IMR-90 (cell line): ENCODE measurements around the gene CAMK2G. TPM values are rescaled to one million over a fixed set of nuclear protein-coding genes. Genes with fewer than 3 reads are reported as not detected.
A peak's percentile ranks its signal among the peaks of the same experiment; 100 is the strongest.

Source experiments
- ATAC-seq: fragments of 200-7000 bp; cut with Tn5 transposase; 2 replicates; pipeline ENCODE4 v1.9.1; 2020; ENCODE audit warnings: low read depth, mild to moderate bottlenecking, moderate library complexity
- BruUV-seq: library from RNA; stranded (reverse); fragments of 400-500 nt; replicated peaks from 2 replicates; lab custom pipeline; 2021; lab: Mats Ljungman, UMichigan
- CTCF ChIA-PET: fragments of 300-600 bp; formaldehyde crosslinking; extraction: SDS; loops from one replicate; lab custom pipeline; 2021; ENCODE audit warnings: antibody characterized with exemption; lab: Yijun Ruan, JAX
- POLR2A ChIA-PET: fragments of 300-600 bp; sonication (Branson Sonifier 250); formaldehyde crosslinking; loops from one replicate; lab custom pipeline; 2022; ENCODE audit warnings: antibody characterized with exemption; ENCODE audit not compliant: unreplicated experiment; lab: Charles Lee
- DNase-seq: peaks from one replicate; pipeline ENCODE4 v3.0.0; 2013
- H2AFZ ChIP-seq: replicated peaks from 2 replicates; pipeline ENCODE3; 2013; ENCODE audit warnings: low read length, mild to moderate bottlenecking; ENCODE audit not compliant: poor library complexity
- H2AK5ac ChIP-seq: 2 replicates; pipeline ENCODE4 v1.6.1; 2013; ENCODE audit warnings: low read depth, low read length, inconsistent platforms
- H2AK9ac ChIP-seq: replicated peaks from 2 replicates; pipeline ENCODE3; 2013; ENCODE audit warnings: mild to moderate bottlenecking, low read depth, low read length, moderate library complexity; ENCODE audit not compliant: poor library complexity
- H2BK120ac ChIP-seq: 2 replicates; pipeline ENCODE4 v1.6.1; 2013; ENCODE audit warnings: low read depth, low read length, inconsistent platforms
- H2BK15ac ChIP-seq: 3 replicates; pipeline ENCODE4 v1.6.1; 2013; ENCODE audit warnings: low read depth, low read length, inconsistent platforms
- H2BK20ac ChIP-seq: 2 replicates; pipeline ENCODE4 v1.6.1; 2013; ENCODE audit warnings: low read depth, mild to moderate bottlenecking, inconsistent platforms, low read length, moderate library complexity
- H2BK5ac ChIP-seq: 2 replicates; pipeline ENCODE4 v1.6.1; 2013; ENCODE audit warnings: mild to moderate bottlenecking, low read depth, low read length, inconsistent platforms; ENCODE audit not compliant: poor library complexity, severe bottlenecking
- H3K14ac ChIP-seq: replicated peaks from 2 replicates; pipeline ENCODE4 v1.6.1; 2013; ENCODE audit warnings: low read depth, low read length, inconsistent platforms
- H3K18ac ChIP-seq: 2 replicates; pipeline ENCODE4 v1.6.1; 2013; ENCODE audit warnings: low read depth, low read length, control low read depth
- H3K23ac ChIP-seq: 2 replicates; pipeline ENCODE4 v1.6.1; 2013; ENCODE audit warnings: low read depth, low read length, inconsistent platforms
- H3K27ac ChIP-seq: 2 replicates; pipeline ENCODE4 v1.5.1; 2013; ENCODE audit warnings: mild to moderate bottlenecking, control low read depth, low read length; ENCODE audit not compliant: insufficient read depth
- H3K27me3 ChIP-seq: 2 replicates; pipeline ENCODE4 v1.6.1; 2013; ENCODE audit warnings: low read length; ENCODE audit not compliant: control insufficient read depth, insufficient read depth
- H3K36me3 ChIP-seq: 2 replicates; pipeline ENCODE4 v1.6.1; 2013; ENCODE audit warnings: low read length, mixed read lengths; ENCODE audit not compliant: control insufficient read depth, insufficient read depth
- H3K4ac ChIP-seq: 2 replicates; pipeline ENCODE4 v1.6.1; 2013; ENCODE audit warnings: low read depth, low read length, inconsistent platforms
- H3K4me1 ChIP-seq: 2 replicates; pipeline ENCODE4 v1.6.1; 2013; ENCODE audit warnings: low read length, mixed read lengths; ENCODE audit not compliant: control insufficient read depth, insufficient read depth
- H3K4me2 ChIP-seq: 2 replicates; pipeline ENCODE4 v1.6.1; 2013; ENCODE audit warnings: low read depth, mild to moderate bottlenecking, control low read depth, low read length, moderate library complexity
- H3K4me3 ChIP-seq: 2 replicates; pipeline ENCODE4 v1.5.1; 2013; ENCODE audit warnings: low read depth, mild to moderate bottlenecking, control low read depth, low read length, moderate library complexity; ENCODE audit not compliant: insufficient read depth
- H3K56ac ChIP-seq: 2 replicates; pipeline ENCODE4 v1.6.1; 2013; ENCODE audit warnings: low read length, inconsistent platforms; ENCODE audit not compliant: insufficient read depth; ENCODE audit errors: extremely low read depth
- H3K79me1 ChIP-seq, 2 experiments: 2 replicates each; pipeline ENCODE4 v1.6.1; 2013; ENCODE audit warnings: low read length in 2 of 2, inconsistent platforms in 1 of 2, low read depth in 1 of 2
- H3K9ac ChIP-seq: 2 replicates; pipeline ENCODE4 v1.6.1; 2013; ENCODE audit warnings: low read depth, low read length, control low read depth
- H3K9me1 ChIP-seq: 2 replicates; pipeline ENCODE4 v1.6.1; 2013; ENCODE audit warnings: low read length, inconsistent platforms; ENCODE audit not compliant: insufficient read depth
- H3K9me3 ChIP-seq: 2 replicates; pipeline ENCODE4 v1.6.1; 2013; ENCODE audit warnings: low read length; ENCODE audit not compliant: control insufficient read depth, insufficient read depth
- H4K20me1 ChIP-seq: 2 replicates; pipeline ENCODE4 v1.6.1; 2013; ENCODE audit warnings: low read length, inconsistent platforms; ENCODE audit not compliant: insufficient read depth
- H4K5ac ChIP-seq: 2 replicates; pipeline ENCODE4 v1.6.1; 2013; ENCODE audit warnings: mild to moderate bottlenecking, low read depth, low read length, control low read depth
- H4K8ac ChIP-seq, 2 experiments: 2 replicates each; pipeline ENCODE4 v1.6.1; 2013; ENCODE audit warnings: low read depth in 2 of 2, low read length in 2 of 2, control low read depth in 1 of 2, inconsistent platforms in 1 of 2
- H4K91ac ChIP-seq: 2 replicates; pipeline ENCODE4 v1.6.1; 2013; ENCODE audit warnings: low read depth, low read length, inconsistent platforms; ENCODE audit not compliant: insufficient read depth
- CEBPB ChIP-seq: IDR thresholded peaks from 2 replicates; pipeline ENCODE4 v1.6.1; 2012; ENCODE audit warnings: low read depth, low read length, improper control_type of control experiment
- CHD1 ChIP-seq: IDR thresholded peaks from 2 replicates; pipeline ENCODE4 v1.6.1; 2012; ENCODE audit warnings: low read depth, low read length, improper control_type of control experiment
- ELK1 ChIP-seq: fragments of 150-350 bp; IDR thresholded peaks from 2 replicates; pipeline ENCODE4 v1.6.1; 2016; ENCODE audit warnings: low read depth, mild to moderate bottlenecking, low read length, moderate library complexity, borderline replicate concordance
- FOS ChIP-seq: fragments of 150-350 bp; IDR thresholded peaks from 2 replicates; pipeline ENCODE4 v1.6.1; 2016; ENCODE audit warnings: low read depth, low read length
- MAFK ChIP-seq: IDR thresholded peaks from 2 replicates; pipeline ENCODE4 v1.6.1; 2012; ENCODE audit warnings: low read depth, low read length, improper control_type of control experiment
- MAZ ChIP-seq: IDR thresholded peaks from 2 replicates; pipeline ENCODE4 v1.6.1; 2012; ENCODE audit warnings: low read depth, mild to moderate bottlenecking, low read length, improper control_type of control experiment, moderate library complexity, borderline replicate concordance
- MXI1 ChIP-seq: IDR thresholded peaks from 2 replicates; pipeline ENCODE4 v1.6.1; 2012; ENCODE audit warnings: low read depth, mild to moderate bottlenecking, low read length, moderate library complexity, borderline replicate concordance
- RAD21 ChIP-seq: IDR thresholded peaks from 2 replicates; pipeline ENCODE4 v1.6.1; 2012; ENCODE audit warnings: low read length, improper control_type of control experiment
- RCOR1 ChIP-seq: IDR thresholded peaks from 2 replicates; pipeline ENCODE4 v1.6.1; 2012; ENCODE audit warnings: mild to moderate bottlenecking, low read length, improper control_type of control experiment; ENCODE audit not compliant: insufficient replicate concordance
- RFX5 ChIP-seq: IDR thresholded peaks from 2 replicates; pipeline ENCODE4 v1.8.0; 2012; ENCODE audit warnings: low read depth, mild to moderate bottlenecking, low read length, moderate library complexity
- SMC3 ChIP-seq: fragments of 150-350 bp; IDR thresholded peaks from 2 replicates; pipeline ENCODE4 v1.6.1; 2016; ENCODE audit warnings: low read depth, mild to moderate bottlenecking, antibody characterized with exemption, low read length, moderate library complexity
- WGBS, 2 experiments: methylation state at CpG; one replicate each; pipeline versions ENCODE4 v1.1.5 to v1.1.7; 2013; ENCODE audit warnings: missing lambda C conversion rate in 2 of 2; ENCODE audit not compliant: insufficient read length in 1 of 2; ENCODE audit errors: extremely low coverage in 2 of 2; 5-methylcytosine and 5-hydroxymethylcytosine counted together
- dilution Hi-C: fragments of 300-500 bp; cut with HindIII; formaldehyde crosslinking; loops from one replicate; pipeline ENCODE4 v1.14.3; 2018; ENCODE audit warnings: low sequenced_read_pairs; ENCODE audit not compliant: unreplicated experiment
- in situ Hi-C: fragments of 300-500 bp; cut with MboI; formaldehyde crosslinking; loops from 3 replicates; pipeline ENCODE4 v1.14.3; 2019; ENCODE audit warnings: low sequenced_read_pairs, inconsistent platforms, mixed read lengths
- intact Hi-C: fragments of 100-400 bp; cut with micrococcal nuclease; formaldehyde crosslinking; loops from 2 replicates; pipeline ENCODE4 v1.10.0; 2022
- polyA plus RNA-seq, 3 experiments: library from polyadenylated mRNA; depleted of rRNA; stranded (reverse); fragments of >200 nt; gene quantifications; 2 replicates each; pipeline ENCODE4 v1.2.3, GENCODE V29; 2012; ENCODE audit warnings: low replicate concordance in 1 of 3
- total RNA-seq: library from RNA; depleted of rRNA; stranded (reverse); fragments of >200 nt; gene quantifications from 2 replicates; pipeline ENCODE4 v1.2.3, GENCODE V29; 2012

Gene CAMK2G
- total and polyA plus RNA-seq, 2 of the 4 experiments (the other 2 are of a cell fraction) = 20.4 to 25.4 TPM

- H4K20me1 ChIP-seq = peaks cover 8% of the 10 kb centered on the region
- no peak overlapping the region for H3K9ac ChIP-seq
- TF ChIP-seq RFX5 (no peak), FOS (no peak), MAFK (no peak), RAD21 (no peak), SMC3 (no peak), ELK1 (no peak), CHD1 (no peak), MAZ (no peak), CEBPB (no peak), MXI1 (no peak), RCOR1 (no peak)
- dilution Hi-C loops (no loop called here), intact Hi-C loops (no loop called here), in situ Hi-C loops (no loop called here)
- H3K79me1 ChIP-seq = peaks cover 8 to 12% of the 10 kb centered on the region in 2 experiments
- peaks cover 6% of the 10 kb centered on the region for H3K4me1 ChIP-seq
- H3K36me3 ChIP-seq = no peaks in the 10 kb centered on the region
- ChIA-PET POLR2A (no interaction called here), CTCF (interaction anchor here (1.6 kb wide), 1 partner anchor 28 kb away, joined by 4 read pairs; no protein-coding TSS in a partner anchor)
- H4K91ac ChIP-seq = no peak overlapping the region
- no peak overlapping the region for H2BK15ac ChIP-seq
- H2AFZ ChIP-seq = no peak overlapping the region
- no peak overlapping the region for H3K4me3 ChIP-seq
- peaks cover 6% of the 10 kb centered on the region for H3K9me1 ChIP-seq
- no peak overlapping the region for H3K56ac ChIP-seq
- H3K9me3 ChIP-seq = no peaks in the 10 kb centered on the region
- no peak overlapping the region for H3K18ac ChIP-seq
- no peak overlapping the region for H2BK120ac ChIP-seq
- H3K27ac ChIP-seq = no peak overlapping the region
- H3K4me2 ChIP-seq = no peak overlapping the region
- H3K14ac ChIP-seq = 0 out of 2 replicates have a peak overlapping the region, but pooled peaks have one; percentile 52
- H3K23ac ChIP-seq = 0 out of 2 replicates have a peak overlapping the region, but pooled peaks have one; percentile 7
- no peak overlapping the region for H4K5ac ChIP-seq
- ATAC-seq (no peak), DNase-seq (no peak)
- BruUV-seq = no TSS peak
- WGBS, 2 experiments = 95% methylated on average over 4 of the region's 9 CpGs; no CpG with 5 or more reads in 1 of the 2 experiments
- H2AK9ac ChIP-seq = no peak overlapping the region
- peak overlapping the region; percentile 57; the same call in 1 of the 2 replicates for H2AK5ac ChIP-seq
- H2BK20ac ChIP-seq = no peak overlapping the region
- no peaks in the 10 kb centered on the region for H3K27me3 ChIP-seq
- no peak overlapping the region for H3K4ac ChIP-seq
- H4K8ac ChIP-seq = no peak overlapping the region
- no peak overlapping the region for H2BK5ac ChIP-seq
Observed at GRCh38 chr10:73877533-73878160, 3.3 kb upstream of the CAMK2G start.
